Right renal pelvis (tissue), 4 donors: Measurements from ENCODE around the gene FOXD3. TPM values are rescaled to one million over a fixed set of nuclear protein-coding genes. Genes with fewer than 3 reads are reported as not detected.

Source experiments
- DNase-seq, 4 donors: peaks; one replicate each; pipeline ENCODE4 v3.0.0-alpha.2; 2013; ENCODE audit warnings: low read depth in 4 of 4, low spot score in 3 of 4, missing footprints in 1 of 4
- polyA plus RNA-seq, 4 donors: library from polyadenylated mRNA; unstranded; fragments of 120-200 nt; gene quantifications; one replicate each; pipeline ENCODE4 v1.2.1, GENCODE V29; 2013; ENCODE audit not compliant: insufficient read length in 4 of 4

Gene FOXD3
- polyA plus RNA-seq, 4 donors = 0.23 to 0.91 (median 0.27) TPM

GRCh38 chr1:63320022-63320721, 2.2 kb upstream of the FOXD3 start:
- DNase-seq = no peak

- no peak for DNase-seq
Measured at GRCh38 chr1:63321066-63321784, 1.1 kb upstream of the FOXD3 start.

- DNase-seq = no peak
Measured at GRCh38 chr1:63321785-63322113, 618 bp upstream of the FOXD3 start.

- DNase-seq = no peak
Measured at GRCh38 chr1:63322944-63323864, 837 bp downstream of the FOXD3 start.

GRCh38 chr1:63323865-63324778, 1.8 kb downstream of the FOXD3 start:
- no peak for DNase-seq

- no peak for DNase-seq
Measured at GRCh38 chr1:63324779-63325119, 2.4 kb downstream of the FOXD3 start.

- no peak for DNase-seq
Measured at GRCh38 chr1:63325279-63325985, 3.1 kb downstream of the FOXD3 start.

- DNase-seq = no peak
Measured at GRCh38 chr1:63326106-63326472, 3.7 kb downstream of the FOXD3 start.

GRCh38 chr1:63326473-63327380, 4.4 kb downstream of the FOXD3 start:
- DNase-seq = no peak

GRCh38 chr1:63327417-63328054, 5.2 kb downstream of the FOXD3 start:
- peak in 2 of 4 donors; percentile 64 to 69 for DNase-seq

GRCh38 chr1:63328122-63328521, 5.8 kb downstream of the FOXD3 start:
- no peak for DNase-seq

GRCh38 chr1:63328781-63329180, 6.4 kb downstream of the FOXD3 start:
- no peak for DNase-seq

- no peak for DNase-seq
Measured at GRCh38 chr1:63329621-63330330, 7.4 kb downstream of the FOXD3 start.

GRCh38 chr1:63330331-63330916, 8.1 kb downstream of the FOXD3 start:
- DNase-seq = no peak

- DNase-seq = no peak
Measured at GRCh38 chr1:63342402-63342801, 20.0 kb downstream of the FOXD3 start.

- DNase-seq = no peak
Measured at GRCh38 chr1:63343922-63344321, 21.6 kb downstream of the FOXD3 start.

- no peak for DNase-seq
Measured at GRCh38 chr1:63350320-63350719, 28.0 kb downstream of the FOXD3 start.
